Neural crest cell (in vitro differentiated cells): ENCODE data around the gene ROBO3. TPM values are rescaled to one million over a fixed set of nuclear protein-coding genes. Genes with fewer than 3 reads are reported as not detected.
A peak's percentile ranks its signal among the peaks of the same experiment; 100 is the strongest.

ENCODE experiments used
- DNase-seq: peaks from one replicate; pipeline ENCODE4 v3.0.0; 2021; ENCODE audit warnings: low read depth, mixed read lengths, low spot score
- H3K27ac Mint-ChIP-seq: one replicate; pipeline ENCODE4 v1.8.0; 2021; ENCODE audit warnings: mild to moderate bottlenecking, mixed read lengths; ENCODE audit not compliant: unreplicated experiment
- H3K27me3 Mint-ChIP-seq: 2 replicates; pipeline ENCODE4 v1.8.0; 2021; ENCODE audit warnings: low read depth, mild to moderate bottlenecking, mixed read lengths
- H3K36me3 Mint-ChIP-seq: 2 replicates; pipeline ENCODE4 v1.8.0; 2021; ENCODE audit warnings: low read depth, mild to moderate bottlenecking, mixed read lengths
- H3K4me1 Mint-ChIP-seq: 2 replicates; pipeline ENCODE4 v1.8.0; 2021; ENCODE audit warnings: mixed read lengths
- H3K4me3 Mint-ChIP-seq: one replicate; pipeline ENCODE4 v1.8.0; 2021; ENCODE audit warnings: mild to moderate bottlenecking, mixed read lengths
- H3K9me3 Mint-ChIP-seq: 2 replicates; pipeline ENCODE4 v1.8.0; 2021; ENCODE audit warnings: mixed read lengths
- CTCF ChIP-seq: fragments of 200-600 bp; sonication (generic); conservative IDR thresholded peaks from 2 replicates; pipeline ENCODE4 v1.5.0; 2021; ENCODE audit warnings: antibody characterized with exemption, mild to moderate bottlenecking
- total RNA-seq: library from RNA; stranded (reverse); gene quantifications from 2 replicates; pipeline ENCODE4 v1.2.1, GENCODE V29; 2021

Gene ROBO3
- total RNA-seq, 1 donor from 2014 or later: 19.7 TPM

- peaks cover 2% of the 10 kb centered on the region for H3K9me3 Mint-ChIP-seq
- no peak for TF ChIP-seq CTCF
- no peak for DNase-seq
- H3K36me3 Mint-ChIP-seq: no peaks in the 10 kb centered on the region
- no peak overlapping the region for H3K4me3 Mint-ChIP-seq
- no peak overlapping the region for H3K27ac Mint-ChIP-seq
- H3K27me3 Mint-ChIP-seq: peaks cover 22% of the 10 kb centered on the region
- H3K4me1 Mint-ChIP-seq: peaks cover 31% of the 10 kb centered on the region
These were observed 14.5 kb downstream of the ROBO3 start for GRCh38 chr11:124879493-124880289.

GRCh38 chr11:124880290-124880611, 15.0 kb downstream of the ROBO3 start:
- Mint-ChIP-seq H3K27me3 (peaks cover 17% of the 10 kb centered on the region), H3K27ac (no peak overlapping the region), H3K4me1 (peaks cover 31% of the 10 kb centered on the region), H3K4me3 (no peak overlapping the region), H3K36me3 (no peaks in the 10 kb centered on the region), H3K9me3 (peaks cover 2% of the 10 kb centered on the region)
- TF ChIP-seq CTCF: no peak
- no peak for DNase-seq

DNA sequence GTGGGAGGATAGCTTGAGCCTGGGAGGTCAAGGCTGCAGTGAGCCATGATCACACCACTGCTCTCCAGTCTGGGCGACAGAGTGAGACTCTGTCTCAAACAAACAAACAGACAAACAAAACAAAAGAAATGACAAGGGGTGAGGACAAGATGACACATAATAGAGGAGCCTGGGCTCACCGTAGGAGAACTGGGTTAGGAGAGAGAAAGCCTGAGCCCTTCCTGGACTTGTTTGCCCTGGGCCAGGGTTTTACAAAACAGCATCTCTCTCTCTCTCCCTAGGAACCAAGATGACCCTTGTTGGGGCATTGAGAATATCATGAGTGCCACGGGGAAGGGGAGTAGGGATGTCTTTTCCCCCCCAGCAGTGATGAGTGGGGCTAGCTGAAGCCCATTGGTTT, 15.7 kb downstream of the ROBO3 start:
- Mint-ChIP-seq H3K9me3 (peaks cover 2% of the 10 kb centered on the region), H3K4me3 (peak overlapping the region; percentile 23), H3K36me3 (no peaks in the 10 kb centered on the region), H3K4me1 (peaks cover 31% of the 10 kb centered on the region), H3K27me3 (peaks cover 12% of the 10 kb centered on the region), H3K27ac (peak overlapping the region; percentile 62)
- no peak for DNase-seq
- TF ChIP-seq CTCF: no peak

DNA sequence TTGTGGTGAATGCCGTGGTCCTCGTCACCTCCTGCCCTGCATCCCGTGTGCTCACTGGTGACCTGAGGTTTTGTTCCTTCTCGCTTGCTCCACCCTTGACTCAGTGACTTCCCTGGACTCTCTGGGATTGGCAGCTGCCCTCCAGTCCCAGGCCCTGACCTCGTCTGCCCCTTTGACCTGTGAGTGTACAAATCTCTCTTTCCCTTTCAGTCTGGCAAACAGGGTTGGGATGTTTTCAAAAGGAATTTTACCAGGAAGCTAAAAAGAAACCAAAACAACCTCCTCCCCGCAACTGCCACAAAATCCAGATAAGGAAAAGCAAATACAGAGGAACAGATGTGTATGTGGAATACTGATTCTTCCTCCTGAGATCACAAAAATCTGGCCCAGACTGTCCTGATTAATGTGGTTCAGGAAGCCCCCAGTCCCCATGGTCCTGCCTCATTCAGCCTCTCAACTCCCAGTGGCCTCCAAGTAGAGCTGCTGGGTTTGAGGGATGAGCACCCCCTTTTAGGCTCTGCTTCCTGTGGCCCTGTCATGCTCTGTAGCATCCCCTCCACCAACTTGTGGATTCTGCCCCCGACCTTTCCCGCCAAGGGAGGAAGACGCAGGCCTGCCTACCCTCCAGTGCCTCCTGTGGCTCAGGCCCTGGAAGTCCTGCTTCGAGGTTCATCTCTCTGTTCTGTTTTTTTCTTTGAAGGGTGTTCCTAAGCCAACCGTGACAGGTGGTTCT, 17.3 kb downstream of the ROBO3 start:
- no peak for TF ChIP-seq CTCF
- Mint-ChIP-seq H3K27ac (no peak overlapping the region), H3K4me1 (peaks cover 20% of the 10 kb centered on the region), H3K4me3 (no peak overlapping the region), H3K9me3 (peaks cover 2% of the 10 kb centered on the region), H3K27me3 (peaks cover 9% of the 10 kb centered on the region), H3K36me3 (no peaks in the 10 kb centered on the region)
- DNase-seq: no peak

DNA sequence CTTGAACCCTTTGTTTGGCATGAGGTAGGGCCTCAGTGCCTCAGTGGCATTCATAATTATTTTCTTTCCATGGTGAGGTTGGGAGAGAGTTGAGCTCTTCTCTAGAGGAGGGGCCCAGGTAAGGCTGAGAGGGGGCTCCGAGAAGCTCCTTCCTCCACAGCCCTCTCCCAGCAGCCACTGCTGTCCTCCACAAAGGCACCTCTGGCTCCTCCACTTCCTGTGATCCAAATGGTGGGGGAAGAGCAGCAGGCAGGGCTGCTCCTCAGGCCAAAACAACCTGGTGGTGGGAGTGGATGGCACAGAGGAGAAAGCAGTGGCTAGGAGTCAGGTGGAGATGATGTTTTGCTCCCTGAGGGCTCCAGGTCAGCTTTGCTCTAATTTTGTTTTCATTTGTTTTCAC, 19.1 kb downstream of the ROBO3 start:
- Mint-ChIP-seq H3K4me1 (peaks cover 20% of the 10 kb centered on the region), H3K9me3 (peaks cover 2% of the 10 kb centered on the region), H3K4me3 (no peak overlapping the region), H3K27ac (no peak overlapping the region), H3K27me3 (peaks cover 14% of the 10 kb centered on the region), H3K36me3 (no peaks in the 10 kb centered on the region)
- no peak for TF ChIP-seq CTCF
- no peak for DNase-seq
